ENCODE measurements around the gene STEAP1B. TPM values are rescaled to one million over a fixed set of nuclear protein-coding genes. Genes with fewer than 3 reads are reported as not detected.

The STEAP1B gene
- total and polyA plus RNA-seq, 2 of the 4 experiments (the other 2 are of a cell fraction) = 7.9 to 13.8 TPM

- no TSS peak for BruUV-seq (replicated peaks)
- H3K36me3 ChIP-seq (ENCODE audit: control insufficient read depth, insufficient read depth, low read length) = no peaks in the 10 kb centered on the region
- no peak overlapping the region for H4K8ac ChIP-seq (ENCODE audit: low read depth in 2 of 2, low read length in 2 of 2)
- no peaks in the 10 kb centered on the region for H3K4me1 ChIP-seq (ENCODE audit: control insufficient read depth, insufficient read depth, low read length)
- dilution Hi-C loops (cut with HindIII; ENCODE audit: low sequenced_read_pairs, unreplicated experiment) = no loop called here
- CTCF ChIA-PET = no interaction called here
- no peak for TF ChIP-seq MAZ (IDR thresholded peaks at IDR 0.05; ENCODE audit: borderline replicate concordance, low read depth, low read length)
- no peak for TF ChIP-seq BHLHE40 (IDR thresholded peaks at IDR 0.05; ENCODE audit: low read depth, low read length)
- TF ChIP-seq NFE2L2 (IDR thresholded peaks at IDR 0.05; ENCODE audit: low read depth, low read length) = no peak
- TF ChIP-seq, protein P1, sequence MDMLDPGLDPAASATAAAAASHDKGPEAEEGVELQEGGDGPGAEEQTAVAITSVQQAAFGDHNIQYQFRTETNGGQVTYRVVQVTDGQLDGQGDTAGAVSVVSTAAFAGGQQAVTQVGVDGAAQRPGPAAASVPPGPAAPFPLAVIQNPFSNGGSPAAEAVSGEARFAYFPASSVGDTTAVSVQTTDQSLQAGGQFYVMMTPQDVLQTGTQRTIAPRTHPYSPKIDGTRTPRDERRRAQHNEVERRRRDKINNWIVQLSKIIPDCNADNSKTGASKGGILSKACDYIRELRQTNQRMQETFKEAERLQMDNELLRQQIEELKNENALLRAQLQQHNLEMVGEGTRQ (IDR thresholded peaks at IDR 0.05; ENCODE audit: low read depth, low read length) = no peak
- no peak for TF ChIP-seq POLR2A (IDR thresholded peaks at IDR 0.05; ENCODE audit: low read depth, low read length)
- no peak for TF ChIP-seq RAD21 (IDR thresholded peaks at IDR 0.05; ENCODE audit: low read length)
- TF ChIP-seq, protein P2, sequence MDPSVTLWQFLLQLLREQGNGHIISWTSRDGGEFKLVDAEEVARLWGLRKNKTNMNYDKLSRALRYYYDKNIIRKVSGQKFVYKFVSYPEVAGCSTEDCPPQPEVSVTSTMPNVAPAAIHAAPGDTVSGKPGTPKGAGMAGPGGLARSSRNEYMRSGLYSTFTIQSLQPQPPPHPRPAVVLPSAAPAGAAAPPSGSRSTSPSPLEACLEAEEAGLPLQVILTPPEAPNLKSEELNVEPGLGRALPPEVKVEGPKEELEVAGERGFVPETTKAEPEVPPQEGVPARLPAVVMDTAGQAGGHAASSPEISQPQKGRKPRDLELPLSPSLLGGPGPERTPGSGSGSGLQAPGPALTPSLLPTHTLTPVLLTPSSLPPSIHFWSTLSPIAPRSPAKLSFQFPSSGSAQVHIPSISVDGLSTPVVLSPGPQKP (IDR thresholded peaks at IDR 0.05; ENCODE audit: borderline replicate concordance, low read depth, low read length) = no peak
- TF ChIP-seq MAFK (IDR thresholded peaks at IDR 0.05; ENCODE audit: low read depth, low read length) = no peak
- TF ChIP-seq RFX5 (IDR thresholded peaks at IDR 0.05; ENCODE audit: low read depth, low read length) = no peak
- no peak for TF ChIP-seq FOS (IDR thresholded peaks at IDR 0.05; ENCODE audit: low read depth, low read length)
- no peak for TF ChIP-seq SMC3 (IDR thresholded peaks at IDR 0.05; ENCODE audit: low read depth, low read length)
- no peak for TF ChIP-seq CHD1 (IDR thresholded peaks at IDR 0.05; ENCODE audit: low read depth, low read length)
- no peak for TF ChIP-seq RCOR1 (IDR thresholded peaks at IDR 0.05; ENCODE audit: insufficient replicate concordance, low read length)
- TF ChIP-seq MXI1 (IDR thresholded peaks at IDR 0.05; ENCODE audit: borderline replicate concordance, low read depth, low read length) = no peak
- no peak for TF ChIP-seq CEBPB (IDR thresholded peaks at IDR 0.05; ENCODE audit: low read depth, low read length)
- TF ChIP-seq CTCF (conservative IDR thresholded peaks at IDR 0.05; ENCODE audit: low read depth, low read length) = no peak
- no peak overlapping the region for H3K9ac ChIP-seq (ENCODE audit: low read depth, low read length)
- DNase-seq (no peak), ATAC-seq (ENCODE audit: low read depth) (no peak)
- intact Hi-C loops (cut with micrococcal nuclease) = no loop called here
- 59% methylated on average over 3 of the region's 10 CpGs; no CpG with 5 or more reads in 1 of the 2 experiments for WGBS, 2 experiments (ENCODE audit: extremely low coverage in 2 of 2, insufficient read length in 1 of 2)
- no peak overlapping the region for H2BK120ac ChIP-seq (ENCODE audit: low read depth, low read length)
- H3K4ac ChIP-seq (ENCODE audit: low read depth, low read length) = no peak overlapping the region
- no peak overlapping the region for H2AK9ac ChIP-seq (replicated peaks; ENCODE audit: low read depth, low read length, poor library complexity)
- no peak overlapping the region for H2BK20ac ChIP-seq (ENCODE audit: low read depth, low read length)
- H3K9me1 ChIP-seq (ENCODE audit: insufficient read depth, low read length) = no peaks in the 10 kb centered on the region
- no peak overlapping the region for H2BK5ac ChIP-seq (ENCODE audit: low read depth, low read length, poor library complexity, severe bottlenecking)
- H3K27me3 ChIP-seq (ENCODE audit: control insufficient read depth, insufficient read depth, low read length) = no peaks in the 10 kb centered on the region
- no peak overlapping the region for H2AFZ ChIP-seq (replicated peaks; ENCODE audit: low read length, poor library complexity)
- H3K4me2 ChIP-seq (ENCODE audit: low read depth, low read length) = no peak overlapping the region
- H3K56ac ChIP-seq (ENCODE audit: extremely low read depth, insufficient read depth, low read length) = no peak overlapping the region
- POLR2A ChIA-PET (ENCODE audit: unreplicated experiment) = no interaction called here
- no peak overlapping the region for H3K14ac ChIP-seq (replicated peaks; ENCODE audit: low read depth, low read length)
- in situ Hi-C loops (cut with MboI; ENCODE audit: low sequenced_read_pairs) = no loop called here
- no peak overlapping the region for H4K91ac ChIP-seq (ENCODE audit: insufficient read depth, low read depth, low read length)
- no peak overlapping the region for H3K18ac ChIP-seq (ENCODE audit: low read depth, low read length)
- H4K5ac ChIP-seq (ENCODE audit: low read depth, low read length) = no peak overlapping the region
- no peak overlapping the region for H3K27ac ChIP-seq (ENCODE audit: insufficient read depth, low read length)
- no peaks in the 10 kb centered on the region for H3K9me3 ChIP-seq (ENCODE audit: control insufficient read depth, insufficient read depth, low read length)
- no peak overlapping the region for H3K23ac ChIP-seq (ENCODE audit: low read depth, low read length)
- H4K20me1 ChIP-seq (ENCODE audit: insufficient read depth, low read length) = no peaks in the 10 kb centered on the region
- H3K79me1 ChIP-seq (ENCODE audit: low read depth in 1 of 2, low read length in 2 of 2) = no peaks in the 10 kb centered on the region
- no peak overlapping the region for H2AK5ac ChIP-seq (ENCODE audit: low read depth, low read length)
- H3K4me3 ChIP-seq (ENCODE audit: insufficient read depth, low read depth, low read length) = no peak overlapping the region
- H2BK15ac ChIP-seq (ENCODE audit: low read depth, low read length) = no peak overlapping the region
Measured at GRCh38 chr7:22400150-22400814, 99.7 kb downstream of the STEAP1B start.
